Fibroblast of peridontal ligament (primary cell): Measurements from ENCODE around the gene KLHL40.

ENCODE experiments used
- DNase-seq: peaks from one replicate; pipeline ENCODE4 v3.0.0-alpha.2; 2010; ENCODE audit errors: extremely low read depth

The KLHL40 gene

GRCh38 chr3:42685363-42685881 lies at the start of gene KLHL40:
TSS of gene KLHL40 (plus strand) at chr3:42685537. CDS start at chr3:42685619, 82 bp downstream.
- DNase-seq, result no peak

- no peak for DNase-seq
Observed at GRCh38 chr3:42637001-42637400, 48.3 kb upstream of the KLHL40 start.

GRCh38 chr3:42638339-42638842 lies 46.9 kb upstream of the KLHL40 start:
- peak; percentile 55 for DNase-seq

- DNase-seq, result no peak
Observed at GRCh38 chr3:42639192-42639591, 46.1 kb upstream of the KLHL40 start.

GRCh38 chr3:42640129-42640528 lies 45.2 kb upstream of the KLHL40 start:
- DNase-seq, result no peak

GRCh38 chr3:42640771-42641370 lies 44.5 kb upstream of the KLHL40 start:
- no peak for DNase-seq

GRCh38 chr3:42647821-42648459 lies 37.4 kb upstream of the KLHL40 start:
- DNase-seq, result no peak

- no peak for DNase-seq
Observed at GRCh38 chr3:42649006-42649405, 36.3 kb upstream of the KLHL40 start.

GRCh38 chr3:42649783-42650182 lies 35.6 kb upstream of the KLHL40 start:
- DNase-seq, result no peak

GRCh38 chr3:42651248-42652091 lies 33.9 kb upstream of the KLHL40 start:
- DNase-seq, result peak; percentile 63

- DNase-seq, result no peak
Observed at GRCh38 chr3:42652251-42652610, 33.1 kb upstream of the KLHL40 start.

- peak; percentile 56 for DNase-seq
Observed at GRCh38 chr3:42652611-42653302, 32.6 kb upstream of the KLHL40 start.

- no peak for DNase-seq
Observed at GRCh38 chr3:42653303-42653559, 32.1 kb upstream of the KLHL40 start.

GRCh38 chr3:42653560-42654330 lies 31.6 kb upstream of the KLHL40 start, which contains the start of gene ZBTB47:
TSS of gene ZBTB47 (plus strand) at chr3:42653697. CDS start at chr3:42658356, 4,659 bp downstream.
- peak; percentile 26 for DNase-seq

GRCh38 chr3:42654331-42655201 lies 30.8 kb upstream of the KLHL40 start:
- DNase-seq, result peak; percentile 45

GRCh38 chr3:42655331-42655888 lies 29.9 kb upstream of the KLHL40 start:
- DNase-seq, result no peak

GRCh38 chr3:42655980-42656679 lies 29.2 kb upstream of the KLHL40 start:
- DNase-seq, result peak; percentile 29

GRCh38 chr3:42656680-42657610 lies 28.4 kb upstream of the KLHL40 start:
- DNase-seq, result no peak
